ENCODE measurements around the gene SS18L1.

Gene SS18L1

GRCh38 chr20:62120365-62120762, 23.2 kb upstream of the SS18L1 start:
- DNase-seq (ENCODE audit: low read depth) = no peak

- DNase-seq (ENCODE audit: low read depth) = no peak
Measured at GRCh38 chr20:62120990-62121775, 22.4 kb upstream of the SS18L1 start.

GRCh38 chr20:62121776-62122653, 21.6 kb upstream of the SS18L1 start, which contains the start of gene LSM14B:
Gene LSM14B, plus strand, starts transcription at chr20:62122475. Its CDS starts 192 bp downstream, at chr20:62122667.
- DNase-seq (ENCODE audit: low read depth) = peak; percentile 99

- no peak for DNase-seq (ENCODE audit: low read depth)
Measured at GRCh38 chr20:62122654-62123449, 20.7 kb upstream of the SS18L1 start.

GRCh38 chr20:62123450-62124118, 20.0 kb upstream of the SS18L1 start:
- DNase-seq (ENCODE audit: low read depth) = no peak

- no peak for DNase-seq (ENCODE audit: low read depth)
Measured at GRCh38 chr20:62126141-62126540, 17.4 kb upstream of the SS18L1 start.

- no peak for DNase-seq (ENCODE audit: low read depth)
Measured at GRCh38 chr20:62127799-62128198, 15.8 kb upstream of the SS18L1 start.

GRCh38 chr20:62128502-62128901, 15.1 kb upstream of the SS18L1 start:
- no peak for DNase-seq (ENCODE audit: low read depth)

GRCh38 chr20:62129731-62130531, 13.6 kb upstream of the SS18L1 start:
- no peak for DNase-seq (ENCODE audit: low read depth)

- no peak for DNase-seq (ENCODE audit: low read depth)
Measured at GRCh38 chr20:62131560-62132320, 11.8 kb upstream of the SS18L1 start.

GRCh38 chr20:62132421-62132820, 11.1 kb upstream of the SS18L1 start:
- no peak for DNase-seq (ENCODE audit: low read depth)

- no peak for DNase-seq (ENCODE audit: low read depth)
Measured at GRCh38 chr20:62133051-62133845, 10.3 kb upstream of the SS18L1 start.

- DNase-seq (ENCODE audit: low read depth) = no peak
Measured at GRCh38 chr20:62133864-62134263, 9.7 kb upstream of the SS18L1 start.

GRCh38 chr20:62134735-62135231, 8.8 kb upstream of the SS18L1 start:
- DNase-seq (ENCODE audit: low read depth) = no peak

- DNase-seq (ENCODE audit: low read depth) = no peak
Measured at GRCh38 chr20:62135573-62136266, 7.8 kb upstream of the SS18L1 start.

GRCh38 chr20:62136283-62137091, 7.1 kb upstream of the SS18L1 start:
- no peak for DNase-seq (ENCODE audit: low read depth)

- no peak for DNase-seq (ENCODE audit: low read depth)
Measured at GRCh38 chr20:62137092-62137384, 6.5 kb upstream of the SS18L1 start.
